SK-N-SH (cell line): Measurements from ENCODE around the gene IGF2R.

Experiments
- CHD2 ChIP-seq: fragments of 150-350 bp; IDR thresholded peaks from 2 replicates; pipeline ENCODE4 v1.6.1; 2018; ENCODE audit warnings: low read length; ENCODE audit not compliant: partially characterized antibody
- EP300 ChIP-seq, 2 experiments: IDR thresholded peaks; 2 replicates each; pipeline versions ENCODE4 v1.4.0 to v1.6.1; 2012; ENCODE audit warnings: borderline replicate concordance in 1 of 2, low read depth in 1 of 2, low read length in 1 of 2
- GATA2 ChIP-seq: sonication (generic); formaldehyde crosslinking; IDR thresholded peaks from 2 replicates; pipeline ENCODE4 v1.5.0; 2020; ENCODE audit warnings: mild to moderate bottlenecking, missing genetic modification reagents
- TF ChIP-seq, protein P1 (sequence below): fragments of 200-600 bp; sonication (generic); IDR thresholded peaks from 2 replicates; pipeline ENCODE4 v1.6.1; 2017; ENCODE audit warnings: antibody characterized with exemption, mild to moderate bottlenecking, moderate library complexity
- TF ChIP-seq, protein P2 (sequence below): IDR thresholded peaks from 2 replicates; pipeline ENCODE4 v1.4.0; 2012; ENCODE audit warnings: low read depth

DNA sequence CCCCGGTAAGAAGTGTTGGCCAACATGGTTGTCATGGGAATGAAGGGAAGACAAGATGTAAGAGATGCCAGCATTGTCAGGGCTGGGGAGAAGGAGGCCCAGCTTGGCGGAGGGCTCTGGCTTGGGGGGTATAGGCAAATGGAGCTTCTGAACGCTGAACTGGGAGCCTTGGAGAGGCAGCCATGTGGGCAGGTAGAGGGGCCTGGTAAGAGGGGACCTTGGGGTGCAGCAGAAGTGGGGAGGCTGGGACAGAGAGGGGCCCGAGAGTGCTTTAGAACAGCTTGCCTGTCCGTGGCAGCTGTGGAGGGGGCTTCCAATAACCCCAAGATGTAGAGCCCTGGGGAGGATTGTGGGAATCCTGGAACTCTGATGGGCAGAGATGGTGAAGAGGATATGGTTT, 155.7 kb downstream of the IGF2R start:
- TF ChIP-seq, protein P1, sequence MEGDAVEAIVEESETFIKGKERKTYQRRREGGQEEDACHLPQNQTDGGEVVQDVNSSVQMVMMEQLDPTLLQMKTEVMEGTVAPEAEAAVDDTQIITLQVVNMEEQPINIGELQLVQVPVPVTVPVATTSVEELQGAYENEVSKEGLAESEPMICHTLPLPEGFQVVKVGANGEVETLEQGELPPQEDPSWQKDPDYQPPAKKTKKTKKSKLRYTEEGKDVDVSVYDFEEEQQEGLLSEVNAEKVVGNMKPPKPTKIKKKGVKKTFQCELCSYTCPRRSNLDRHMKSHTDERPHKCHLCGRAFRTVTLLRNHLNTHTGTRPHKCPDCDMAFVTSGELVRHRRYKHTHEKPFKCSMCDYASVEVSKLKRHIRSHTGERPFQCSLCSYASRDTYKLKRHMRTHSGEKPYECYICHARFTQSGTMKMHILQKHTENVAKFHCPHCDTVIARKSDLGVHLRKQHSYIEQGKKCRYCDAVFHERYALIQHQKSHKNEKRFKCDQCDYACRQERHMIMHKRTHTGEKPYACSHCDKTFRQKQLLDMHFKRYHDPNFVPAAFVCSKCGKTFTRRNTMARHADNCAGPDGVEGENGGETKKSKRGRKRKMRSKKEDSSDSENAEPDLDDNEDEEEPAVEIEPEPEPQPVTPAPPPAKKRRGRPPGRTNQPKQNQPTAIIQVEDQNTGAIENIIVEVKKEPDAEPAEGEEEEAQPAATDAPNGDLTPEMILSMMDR = no peak
- no peak for TF ChIP-seq CHD2
- TF ChIP-seq EP300 (IDR thresholded peaks at IDR 0.05; ENCODE audit: borderline replicate concordance in 1 of 2, low read depth in 1 of 2, low read length in 1 of 2) = no peak
- TF ChIP-seq, protein P2, sequence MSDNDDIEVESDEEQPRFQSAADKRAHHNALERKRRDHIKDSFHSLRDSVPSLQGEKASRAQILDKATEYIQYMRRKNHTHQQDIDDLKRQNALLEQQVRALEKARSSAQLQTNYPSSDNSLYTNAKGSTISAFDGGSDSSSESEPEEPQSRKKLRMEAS = no peak
- TF ChIP-seq GATA2 (CRISPR knock-in tag) = no peak
